OCI-M2 (cell line): ENCODE measurements around the gene ZNF184.
"Not testable (repeated sequence)": the region's sequence is repeated elsewhere in the genome, so short reads cannot be mapped to it uniquely, and the experiment has no call there.

ENCODE experiments used
- DNase-seq: peaks from one replicate; lab custom pipeline; 2025; ENCODE audit not compliant: unreplicated experiment; lab: John Stamatoyannopoulos, UW

The ZNF184 gene

GRCh38 chr6:27426045-27426620 lies 46.8 kb downstream of the ZNF184 start:
- no peak for DNase-seq

- DNase-seq = not testable (repeated sequence)
These were observed 48.1 kb downstream of the ZNF184 start for GRCh38 chr6:27424851-27425250.

DNA sequence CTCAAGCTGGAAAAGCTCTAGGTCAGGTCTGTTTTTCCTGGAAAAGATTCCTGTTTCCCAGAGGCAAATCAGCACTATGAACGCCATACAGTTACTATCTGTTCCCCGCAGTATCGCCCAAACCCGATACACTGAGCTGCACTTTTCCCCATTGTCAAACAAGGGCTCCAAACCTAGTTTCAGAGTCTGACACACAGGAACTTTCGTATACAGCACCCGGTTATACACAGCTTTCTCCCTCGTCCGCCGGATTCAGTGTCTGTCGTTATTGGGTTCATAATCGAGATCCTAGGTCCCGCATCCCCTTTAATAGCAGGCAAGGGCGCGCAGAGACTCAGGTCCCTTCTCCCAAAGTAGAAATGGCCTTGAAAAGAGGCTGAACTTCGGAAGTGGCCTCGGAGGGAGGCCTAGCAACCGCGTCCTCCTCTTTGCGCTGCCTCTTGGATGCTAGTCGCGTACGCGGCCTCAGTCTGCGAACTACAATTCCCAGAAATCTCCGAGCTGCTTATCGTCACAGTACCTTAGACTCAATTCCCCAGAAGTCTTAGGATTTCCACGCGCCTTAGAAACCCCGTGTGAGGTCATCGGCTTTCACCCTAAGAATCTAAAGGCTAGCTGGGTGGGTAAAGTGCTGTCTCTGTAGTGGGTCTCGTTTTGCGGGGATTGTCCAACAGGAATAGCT lies 50.1 kb downstream of the ZNF184 start:
- no peak for DNase-seq

DNA sequence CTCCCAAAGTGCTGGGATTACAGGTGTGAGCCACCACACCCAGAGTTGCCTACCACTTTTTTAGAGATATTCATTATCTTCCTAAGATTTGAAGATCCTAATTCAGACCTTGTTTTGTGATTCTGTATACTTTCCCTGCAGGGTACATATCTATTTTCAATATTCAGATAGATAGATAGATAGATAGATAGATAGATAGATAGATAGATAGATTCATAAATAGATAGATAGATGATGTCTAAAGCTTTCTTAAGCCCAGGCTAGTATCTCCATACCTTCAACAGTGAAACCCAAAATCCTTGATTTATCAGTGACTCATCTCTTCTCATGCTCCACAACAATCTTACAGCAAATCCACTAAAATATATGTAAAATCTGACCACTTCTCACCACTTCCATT lies 53.5 kb downstream of the ZNF184 start:
- DNase-seq = no peak

- DNase-seq = no peak
These were observed 57.0 kb downstream of the ZNF184 start for GRCh38 chr6:27415898-27416297.

GRCh38 chr6:27414996-27415395 lies 57.9 kb downstream of the ZNF184 start:
- DNase-seq = no peak

DNA sequence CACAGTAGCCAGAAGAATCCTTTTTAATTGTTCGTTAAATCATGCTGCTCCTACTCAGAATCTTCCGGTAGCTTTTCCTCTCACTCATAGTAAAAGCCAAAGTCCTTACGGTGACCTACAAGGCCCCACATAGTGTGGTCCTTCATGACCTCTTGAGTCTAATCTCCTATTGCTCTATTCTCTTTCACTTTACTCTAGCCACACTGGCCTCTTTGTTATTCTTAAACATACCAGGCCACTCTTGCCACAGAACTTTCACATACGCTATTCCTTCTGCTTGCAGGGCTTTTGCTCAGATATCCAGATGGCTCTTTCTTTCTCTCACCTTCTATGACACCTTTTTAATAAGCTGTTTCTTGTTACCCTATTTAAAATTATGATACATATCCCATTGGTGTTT lies 58.6 kb downstream of the ZNF184 start:
- DNase-seq = no peak

DNA sequence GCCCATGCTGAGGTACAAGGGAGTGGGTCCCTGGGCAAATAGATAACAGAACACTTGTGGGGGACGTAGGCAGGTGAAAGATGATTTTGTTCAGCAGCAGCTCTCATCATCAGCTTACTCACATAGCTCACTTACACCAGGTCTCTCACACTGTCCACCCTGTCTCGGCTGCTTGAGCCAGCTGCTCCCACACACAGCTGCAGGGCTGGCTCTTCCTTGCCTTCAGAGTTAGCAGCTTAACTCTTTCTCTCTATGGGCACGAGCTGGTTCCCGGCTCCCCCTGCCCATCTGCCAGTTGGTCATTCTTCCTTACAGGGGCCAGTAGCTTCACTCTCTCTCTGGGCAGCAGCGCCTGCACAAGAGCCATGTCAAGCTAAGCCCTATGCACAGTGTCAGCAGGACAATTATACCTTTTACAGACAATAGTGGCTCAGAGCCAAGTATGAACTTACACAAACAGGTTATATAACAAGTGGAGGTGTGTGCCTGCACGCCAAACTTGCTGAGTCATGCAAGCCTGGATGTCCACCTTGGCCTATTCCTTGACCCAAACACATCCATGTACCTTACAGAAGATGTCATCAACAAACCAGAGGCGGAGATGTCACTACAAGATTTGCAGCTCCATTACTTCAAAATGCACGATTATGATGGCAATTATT lies 65.6 kb downstream of the ZNF184 start:
- no peak for DNase-seq

- DNase-seq = no peak
These were observed 66.8 kb downstream of the ZNF184 start for GRCh38 chr6:27406085-27406484.

DNA sequence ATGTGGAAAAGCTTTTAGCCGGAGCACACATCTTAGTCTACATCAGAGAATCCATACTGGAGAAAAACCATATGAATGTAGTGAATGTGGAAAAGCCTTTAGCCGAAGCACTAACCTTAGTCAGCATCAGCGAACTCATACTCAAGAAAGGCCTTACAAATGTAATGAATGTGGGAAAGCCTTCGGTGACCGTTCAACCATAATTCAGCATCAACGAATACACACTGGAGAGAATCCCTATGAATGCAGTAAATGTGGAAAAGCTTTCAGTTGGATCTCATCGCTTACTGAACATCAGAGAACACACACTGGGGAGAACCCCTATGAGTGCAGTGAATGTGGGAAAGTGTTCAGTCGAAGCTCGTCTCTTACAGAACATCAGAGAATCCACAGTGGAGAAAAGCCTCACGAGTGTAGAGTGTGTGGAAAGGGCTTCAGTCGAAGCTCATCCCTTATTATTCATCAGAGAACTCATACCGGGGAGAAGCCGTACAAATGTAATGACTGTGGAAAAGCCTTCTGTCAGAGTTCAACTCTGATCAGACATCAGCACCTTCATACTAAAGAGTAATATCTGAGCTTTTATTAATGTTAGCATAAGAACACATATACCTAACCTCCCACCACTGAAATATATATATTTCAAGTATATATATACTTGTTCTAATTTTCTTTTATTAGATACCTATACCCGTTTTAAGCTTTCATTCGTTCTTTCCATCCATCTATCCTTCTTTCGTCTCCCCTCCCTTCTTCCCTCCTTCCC lies 71.8 kb downstream of the ZNF184 start:
- no peak for DNase-seq
